ENCODE results near the gene WWOX.

Gene WWOX

GRCh38 chr16:78413651-78414050, 314.2 kb downstream of the WWOX start:
- no peak for DNase-seq
- Histone ChIP-seq H3K9me3 (ENCODE audit: control insufficient read depth, low read length) (no peaks in the 10 kb centered on the region), H3K4me1 (ENCODE audit: control insufficient read depth, insufficient read depth, low read length, poor library complexity, severe bottlenecking) (no peaks in the 10 kb centered on the region), H3K36me3 (ENCODE audit: control insufficient read depth, insufficient read depth, low read length) (no peaks in the 10 kb centered on the region), H3K27ac (ENCODE audit: insufficient read depth, low read length, poor library complexity, severe bottlenecking) (no peak overlapping the region), H3K4me3 (ENCODE audit: insufficient read depth, low read depth, low read length, poor library complexity, severe bottlenecking) (no peak overlapping the region), H3K27me3 (replicated peaks; ENCODE audit: control insufficient read depth, insufficient read depth, low read length, poor library complexity, severe bottlenecking) (no peaks in the 10 kb centered on the region)

- H3K4me1 ChIP-seq (ENCODE audit: control insufficient read depth, insufficient read depth, low read length, poor library complexity, severe bottlenecking): no peaks in the 10 kb centered on the region
- no peak for DNase-seq
- no peak overlapping the region for H3K4me3 ChIP-seq (ENCODE audit: insufficient read depth, low read depth, low read length, poor library complexity, severe bottlenecking)
- no peaks in the 10 kb centered on the region for H3K36me3 ChIP-seq (ENCODE audit: control insufficient read depth, insufficient read depth, low read length)
- no peaks in the 10 kb centered on the region for H3K27me3 ChIP-seq (replicated peaks; ENCODE audit: control insufficient read depth, insufficient read depth, low read length, poor library complexity, severe bottlenecking)
- H3K9me3 ChIP-seq (ENCODE audit: control insufficient read depth, low read length): no peaks in the 10 kb centered on the region
- no peak overlapping the region for H3K27ac ChIP-seq (ENCODE audit: insufficient read depth, low read length, poor library complexity, severe bottlenecking)
These were observed 315.6 kb downstream of the WWOX start for GRCh38 chr16:78415013-78415412.

GRCh38 chr16:78415669-78416068, 316.2 kb downstream of the WWOX start:
- DNase-seq: no peak
- no peak overlapping the region for H3K4me3 ChIP-seq (ENCODE audit: insufficient read depth, low read depth, low read length, poor library complexity, severe bottlenecking)
- H3K4me1 ChIP-seq (ENCODE audit: control insufficient read depth, insufficient read depth, low read length, poor library complexity, severe bottlenecking): no peaks in the 10 kb centered on the region
- no peaks in the 10 kb centered on the region for H3K36me3 ChIP-seq (ENCODE audit: control insufficient read depth, insufficient read depth, low read length)
- H3K9me3 ChIP-seq (ENCODE audit: control insufficient read depth, low read length): no peaks in the 10 kb centered on the region
- no peaks in the 10 kb centered on the region for H3K27me3 ChIP-seq (replicated peaks; ENCODE audit: control insufficient read depth, insufficient read depth, low read length, poor library complexity, severe bottlenecking)
- no peak overlapping the region for H3K27ac ChIP-seq (ENCODE audit: insufficient read depth, low read length, poor library complexity, severe bottlenecking)

- H3K4me1 ChIP-seq (ENCODE audit: control insufficient read depth, insufficient read depth, low read length, poor library complexity, severe bottlenecking): no peaks in the 10 kb centered on the region
- no peak for DNase-seq
- H3K27ac ChIP-seq (ENCODE audit: insufficient read depth, low read length, poor library complexity, severe bottlenecking): no peak overlapping the region
- no peaks in the 10 kb centered on the region for H3K9me3 ChIP-seq (ENCODE audit: control insufficient read depth, low read length)
- no peaks in the 10 kb centered on the region for H3K27me3 ChIP-seq (replicated peaks; ENCODE audit: control insufficient read depth, insufficient read depth, low read length, poor library complexity, severe bottlenecking)
- H3K4me3 ChIP-seq (ENCODE audit: insufficient read depth, low read depth, low read length, poor library complexity, severe bottlenecking): no peak overlapping the region
- no peaks in the 10 kb centered on the region for H3K36me3 ChIP-seq (ENCODE audit: control insufficient read depth, insufficient read depth, low read length)
These were observed 316.9 kb downstream of the WWOX start for GRCh38 chr16:78416400-78416799.

GRCh38 chr16:78421181-78421708, 321.8 kb downstream of the WWOX start:
- no peaks in the 10 kb centered on the region for H3K4me1 ChIP-seq (ENCODE audit: control insufficient read depth, insufficient read depth, low read length, poor library complexity, severe bottlenecking)
- no peak overlapping the region for H3K4me3 ChIP-seq (ENCODE audit: insufficient read depth, low read depth, low read length, poor library complexity, severe bottlenecking)
- no peak for DNase-seq
- H3K27me3 ChIP-seq (replicated peaks; ENCODE audit: control insufficient read depth, insufficient read depth, low read length, poor library complexity, severe bottlenecking): no peaks in the 10 kb centered on the region
- no peak overlapping the region for H3K27ac ChIP-seq (ENCODE audit: insufficient read depth, low read length, poor library complexity, severe bottlenecking)
- no peaks in the 10 kb centered on the region for H3K9me3 ChIP-seq (ENCODE audit: control insufficient read depth, low read length)
- H3K36me3 ChIP-seq (ENCODE audit: control insufficient read depth, insufficient read depth, low read length): no peaks in the 10 kb centered on the region

DNA sequence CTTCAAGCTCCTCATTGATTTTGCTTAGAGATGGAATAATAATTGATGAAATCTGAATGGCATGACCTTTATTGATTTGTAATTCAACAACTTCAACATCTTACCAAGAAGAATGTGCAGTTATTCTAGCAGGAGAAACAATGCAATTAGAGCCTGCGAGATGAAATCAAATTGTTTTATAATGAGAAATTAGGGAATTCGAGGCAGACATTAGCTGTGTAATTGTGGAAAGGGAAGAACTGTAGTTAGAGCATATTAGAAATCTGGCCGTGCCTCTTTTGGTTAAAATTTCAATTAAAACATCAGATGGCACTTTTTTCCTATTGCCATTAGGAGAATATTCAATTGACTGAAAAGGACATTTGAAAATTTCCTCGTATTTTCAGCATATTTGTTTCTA, 325.8 kb downstream of the WWOX start:
- Histone ChIP-seq H3K27ac (ENCODE audit: insufficient read depth, low read length, poor library complexity, severe bottlenecking) (no peak overlapping the region), H3K4me3 (ENCODE audit: insufficient read depth, low read depth, low read length, poor library complexity, severe bottlenecking) (no peak overlapping the region), H3K27me3 (replicated peaks; ENCODE audit: control insufficient read depth, insufficient read depth, low read length, poor library complexity, severe bottlenecking) (no peaks in the 10 kb centered on the region), H3K4me1 (ENCODE audit: control insufficient read depth, insufficient read depth, low read length, poor library complexity, severe bottlenecking) (no peaks in the 10 kb centered on the region), H3K36me3 (ENCODE audit: control insufficient read depth, insufficient read depth, low read length) (no peaks in the 10 kb centered on the region), H3K9me3 (ENCODE audit: control insufficient read depth, low read length) (no peaks in the 10 kb centered on the region)
- no peak for DNase-seq

DNA sequence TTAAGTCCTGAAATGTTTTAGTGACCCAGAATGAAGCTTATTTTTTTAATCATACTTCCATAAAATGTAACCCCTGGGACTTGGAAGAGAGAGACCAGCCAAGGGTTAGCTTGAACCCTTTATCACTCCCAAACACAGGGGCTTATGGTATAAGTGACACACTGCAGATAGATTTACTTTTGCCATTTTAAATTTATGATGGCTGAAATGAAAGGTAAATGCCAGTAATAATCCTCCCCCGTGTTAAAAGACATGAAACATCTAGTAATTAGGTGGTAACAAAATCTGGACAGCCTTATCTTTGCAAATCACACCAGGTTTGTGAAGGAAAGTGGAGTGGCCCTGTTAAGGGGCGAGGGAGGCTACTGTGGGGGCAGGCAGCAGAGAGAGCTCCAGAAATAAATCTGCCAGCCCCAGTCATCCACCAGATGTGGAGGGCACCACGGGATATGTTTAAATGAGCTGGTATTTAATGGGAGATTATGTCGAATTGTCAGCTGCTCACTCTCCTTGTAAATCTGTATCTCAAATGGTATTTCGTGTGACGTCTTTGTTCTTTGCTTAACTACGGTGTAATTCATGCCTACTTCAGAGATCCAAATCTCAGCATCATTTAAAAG, 326.5 kb downstream of the WWOX start:
- Histone ChIP-seq H3K4me3 (ENCODE audit: insufficient read depth, low read depth, low read length, poor library complexity, severe bottlenecking) (no peak overlapping the region), H3K9me3 (ENCODE audit: control insufficient read depth, low read length) (no peaks in the 10 kb centered on the region), H3K36me3 (ENCODE audit: control insufficient read depth, insufficient read depth, low read length) (no peaks in the 10 kb centered on the region), H3K27ac (ENCODE audit: insufficient read depth, low read length, poor library complexity, severe bottlenecking) (no peak overlapping the region), H3K27me3 (replicated peaks; ENCODE audit: control insufficient read depth, insufficient read depth, low read length, poor library complexity, severe bottlenecking) (no peaks in the 10 kb centered on the region), H3K4me1 (ENCODE audit: control insufficient read depth, insufficient read depth, low read length, poor library complexity, severe bottlenecking) (no peaks in the 10 kb centered on the region)
- no peak for DNase-seq

DNA sequence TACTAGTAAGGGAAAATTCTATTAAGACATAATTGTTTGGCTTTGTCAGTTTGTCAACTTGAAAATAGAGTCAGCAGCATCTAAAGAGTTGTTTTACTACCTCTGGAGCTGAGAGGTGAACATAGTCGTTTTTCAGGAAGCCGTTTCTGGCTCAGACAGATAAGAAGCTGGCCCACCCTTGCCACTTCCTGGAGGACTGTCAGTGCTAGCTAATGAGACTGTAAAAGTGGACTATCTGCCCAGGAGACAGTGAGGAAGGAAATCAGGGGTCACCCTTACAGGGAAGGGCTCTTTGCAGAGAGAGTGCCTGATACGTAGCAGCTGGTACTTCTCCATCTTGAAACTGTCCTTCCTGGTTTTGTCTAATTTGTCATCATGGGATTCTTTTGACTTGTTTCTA, 328.7 kb downstream of the WWOX start:
- Histone ChIP-seq H3K36me3 (ENCODE audit: control insufficient read depth, insufficient read depth, low read length) (no peaks in the 10 kb centered on the region), H3K27me3 (replicated peaks; ENCODE audit: control insufficient read depth, insufficient read depth, low read length, poor library complexity, severe bottlenecking) (no peaks in the 10 kb centered on the region), H3K9me3 (ENCODE audit: control insufficient read depth, low read length) (no peaks in the 10 kb centered on the region), H3K27ac (ENCODE audit: insufficient read depth, low read length, poor library complexity, severe bottlenecking) (no peak overlapping the region), H3K4me1 (ENCODE audit: control insufficient read depth, insufficient read depth, low read length, poor library complexity, severe bottlenecking) (no peaks in the 10 kb centered on the region), H3K4me3 (ENCODE audit: insufficient read depth, low read depth, low read length, poor library complexity, severe bottlenecking) (no peak overlapping the region)
- no peak for DNase-seq

GRCh38 chr16:78430281-78430680, 330.8 kb downstream of the WWOX start:
- Histone ChIP-seq H3K9me3 (ENCODE audit: control insufficient read depth, low read length) (no peaks in the 10 kb centered on the region), H3K4me3 (ENCODE audit: insufficient read depth, low read depth, low read length, poor library complexity, severe bottlenecking) (no peak overlapping the region), H3K36me3 (ENCODE audit: control insufficient read depth, insufficient read depth, low read length) (no peaks in the 10 kb centered on the region), H3K27me3 (replicated peaks; ENCODE audit: control insufficient read depth, insufficient read depth, low read length, poor library complexity, severe bottlenecking) (no peaks in the 10 kb centered on the region), H3K27ac (ENCODE audit: insufficient read depth, low read length, poor library complexity, severe bottlenecking) (no peak overlapping the region), H3K4me1 (ENCODE audit: control insufficient read depth, insufficient read depth, low read length, poor library complexity, severe bottlenecking) (no peaks in the 10 kb centered on the region)
- DNase-seq: no peak

- H3K9me3 ChIP-seq (ENCODE audit: control insufficient read depth, low read length): no peaks in the 10 kb centered on the region
- no peak for DNase-seq
- H3K4me1 ChIP-seq (ENCODE audit: control insufficient read depth, insufficient read depth, low read length, poor library complexity, severe bottlenecking): no peaks in the 10 kb centered on the region
- H3K4me3 ChIP-seq (ENCODE audit: insufficient read depth, low read depth, low read length, poor library complexity, severe bottlenecking): no peak overlapping the region
- no peaks in the 10 kb centered on the region for H3K27me3 ChIP-seq (replicated peaks; ENCODE audit: control insufficient read depth, insufficient read depth, low read length, poor library complexity, severe bottlenecking)
- H3K27ac ChIP-seq (ENCODE audit: insufficient read depth, low read length, poor library complexity, severe bottlenecking): no peak overlapping the region
- no peaks in the 10 kb centered on the region for H3K36me3 ChIP-seq (ENCODE audit: control insufficient read depth, insufficient read depth, low read length)
These were observed 331.7 kb downstream of the WWOX start for GRCh38 chr16:78431004-78431670.
